Activated T-helper 9 cell treated with anti-CD3 and anti-CD28 coated beads, Interleukin-2, amount 50 U/mL, for 16 hours (primary cell): ENCODE results near the gene UPB1.

Source experiments
- DNase-seq: peaks from one replicate; pipeline ENCODE4 v3.0.0-alpha.2; 2020; ENCODE audit warnings: low read depth

UPB1 gene

DNA sequence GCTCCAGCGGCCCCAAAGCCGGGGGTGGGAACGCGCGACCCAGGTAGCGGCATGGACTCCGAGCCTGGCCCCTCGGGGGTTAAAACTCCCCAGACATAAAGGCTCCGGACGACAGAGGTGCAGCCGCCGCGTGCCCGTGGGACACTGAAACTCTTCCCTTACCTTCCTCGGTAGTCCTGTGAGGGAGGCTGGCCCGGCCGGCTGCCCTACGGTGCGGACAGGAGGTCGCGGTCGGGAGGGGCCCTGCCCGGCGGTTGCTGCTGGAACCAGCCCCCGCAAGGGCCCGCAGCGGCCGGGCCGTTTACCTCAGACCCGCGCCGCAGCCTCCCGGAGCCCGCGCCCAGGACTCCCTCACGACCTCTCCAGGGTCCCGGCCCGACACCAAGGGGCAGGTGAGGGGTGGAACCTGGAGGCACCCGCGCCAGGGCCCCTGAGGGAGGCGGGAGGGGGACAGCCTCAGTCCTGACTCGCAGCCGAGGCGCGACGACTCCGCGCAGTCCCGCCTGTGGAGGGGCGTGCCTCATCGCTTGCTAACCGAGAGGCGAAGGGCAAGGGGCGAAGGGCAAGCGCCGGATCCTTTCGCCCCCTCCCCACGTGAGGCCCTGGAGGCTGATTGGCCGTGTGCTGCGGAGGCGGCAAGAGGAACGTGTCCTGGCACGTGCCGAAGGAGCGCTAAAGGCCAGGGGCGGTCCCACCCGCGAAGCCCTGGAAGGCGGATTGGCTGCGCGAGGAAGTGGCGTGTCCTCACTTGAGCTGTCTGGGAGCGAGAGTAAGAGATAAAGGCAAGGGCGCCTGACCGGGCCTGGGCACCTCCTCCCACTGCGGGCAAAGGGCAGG, at the start of gene UPB1:
Gene UPB1, plus strand, starts transcription at position 805 of the 837 bp plus-strand sequence. CDS start 72 bp downstream, outside the sequence.
- DNase-seq, result no peak

DNA sequence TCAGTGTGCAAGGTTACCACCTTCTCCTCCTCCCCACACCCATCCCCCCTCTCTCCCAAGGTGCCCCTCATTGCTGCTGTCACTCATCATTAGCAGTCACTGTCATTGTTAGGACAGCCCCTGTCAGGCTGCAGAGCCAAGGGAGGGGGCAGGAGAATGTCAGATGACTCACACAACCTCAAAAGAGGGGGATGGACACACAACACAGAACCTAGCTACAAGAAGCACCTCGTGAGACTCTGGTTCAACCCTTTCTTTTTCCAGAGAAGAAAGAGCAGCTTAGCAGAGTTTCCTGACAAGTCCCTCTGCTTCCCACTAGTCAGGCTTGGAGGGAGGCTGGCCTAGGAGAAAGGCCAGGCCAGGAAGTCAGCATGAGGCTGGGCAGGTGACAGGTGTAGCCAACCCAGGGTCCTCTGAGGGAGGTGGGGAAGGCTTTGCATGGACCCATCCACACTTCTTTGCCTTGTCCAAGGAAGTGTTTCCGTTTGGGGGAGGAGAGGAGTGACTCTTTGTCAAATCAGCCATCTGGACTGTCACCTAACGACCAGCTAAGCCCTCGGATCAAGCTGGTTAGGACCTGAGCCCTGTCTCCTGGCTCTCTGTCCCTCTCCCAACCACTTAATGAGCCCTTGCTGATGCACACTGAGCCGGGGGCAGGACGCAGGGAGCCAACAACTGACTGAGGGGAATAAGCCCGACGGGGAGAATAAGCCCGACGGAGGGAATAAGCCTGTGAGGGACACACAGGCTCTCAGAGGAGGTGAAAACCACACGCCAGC, 49.5 kb upstream of the UPB1 start:
- no peak for DNase-seq

DNA sequence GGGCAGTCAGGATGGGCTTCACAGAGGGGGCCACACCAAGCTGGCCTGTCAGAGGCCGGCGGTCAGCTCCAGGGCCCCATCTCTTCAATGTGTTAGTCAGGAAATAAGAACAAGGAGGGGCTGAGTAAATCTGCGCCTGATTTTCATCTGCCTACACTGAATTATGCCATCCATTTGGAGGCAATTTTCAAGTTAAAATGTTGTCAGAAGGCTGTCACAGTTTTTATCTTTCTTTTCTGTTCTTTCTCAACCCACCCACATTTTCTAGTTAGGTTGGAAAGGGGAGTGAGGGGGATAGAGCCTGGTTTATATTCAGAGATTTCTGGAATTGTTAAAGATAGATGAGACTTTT, 48.9 kb upstream of the UPB1 start:
- DNase-seq, result no peak

DNA sequence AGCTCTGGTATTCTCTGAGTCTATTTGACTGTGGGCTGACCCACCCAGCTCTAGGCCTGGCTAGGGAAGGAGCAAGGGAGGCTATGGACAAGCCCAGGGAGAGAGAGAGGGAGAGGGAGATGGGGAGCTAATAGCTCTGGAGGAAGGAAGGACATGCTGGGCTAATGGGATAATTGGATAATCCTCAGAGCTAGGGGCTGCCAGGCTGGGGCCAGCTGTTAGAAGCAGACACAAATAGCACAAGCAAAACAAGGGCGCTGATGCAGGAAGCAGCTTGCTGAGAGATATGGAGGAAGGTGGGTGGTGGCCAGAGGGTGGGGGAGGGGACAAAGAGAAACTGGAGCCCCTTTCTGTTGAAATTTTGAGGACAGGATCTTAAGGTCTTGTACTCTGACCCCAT, 44.5 kb upstream of the UPB1 start:
- DNase-seq, result no peak

DNA sequence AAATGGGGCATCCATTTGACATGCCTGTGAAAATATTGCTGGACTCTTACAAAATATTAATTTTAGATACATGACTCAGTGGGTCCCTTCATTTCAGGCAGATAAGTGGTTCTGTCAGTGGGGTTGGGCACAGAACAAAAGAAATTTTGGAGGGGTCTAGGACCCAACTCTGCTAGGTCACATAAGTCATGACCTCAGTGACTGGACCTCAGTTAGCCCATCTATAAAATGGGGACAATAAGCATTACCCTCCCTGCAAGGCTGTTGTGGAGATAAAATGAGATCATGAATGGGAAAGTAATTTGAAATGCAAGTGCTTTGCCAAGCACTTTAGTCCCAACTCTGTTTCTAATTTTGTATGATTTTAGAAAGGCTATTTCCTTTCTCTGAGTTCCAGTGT, 44.0 kb upstream of the UPB1 start:
- no peak for DNase-seq

DNA sequence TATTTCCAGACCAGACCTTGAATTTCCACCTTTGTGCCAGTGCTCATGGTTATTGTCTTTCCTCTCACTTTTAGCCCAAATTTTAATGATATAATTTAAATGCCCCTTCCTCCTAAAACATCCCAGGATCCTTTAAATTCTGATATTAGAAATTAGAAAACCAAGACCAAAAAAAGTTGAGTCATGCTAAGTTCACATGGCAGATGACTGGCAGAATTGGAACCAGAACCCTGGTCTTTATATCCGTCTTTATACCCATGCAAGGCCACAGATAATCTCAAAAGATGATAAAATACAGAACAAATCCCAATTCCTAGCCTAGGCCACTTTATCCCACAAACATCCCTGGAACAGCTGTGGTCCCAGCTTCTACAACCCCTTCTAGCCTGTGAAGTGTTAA, 41.3 kb upstream of the UPB1 start:
- DNase-seq, result no peak

DNA sequence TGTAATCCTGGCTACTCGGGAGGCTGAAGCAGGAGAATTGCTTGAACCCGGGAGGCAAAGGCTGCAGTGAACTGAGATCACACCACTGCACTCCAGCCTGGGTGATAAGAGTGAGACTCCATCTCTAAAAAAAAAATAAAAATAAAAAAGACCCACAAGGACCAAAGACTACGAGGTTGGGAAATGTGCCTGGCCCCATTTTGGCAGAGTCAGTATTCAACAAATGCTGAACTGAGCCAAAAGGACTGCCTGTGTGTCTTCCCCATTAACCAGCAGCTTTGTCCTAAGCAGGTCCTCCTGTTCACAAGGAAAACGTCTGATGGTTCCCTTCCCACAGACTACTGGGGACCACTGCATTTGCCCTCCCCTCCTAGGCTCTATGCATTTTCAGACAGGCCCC, 40.1 kb upstream of the UPB1 start:
- no peak for DNase-seq

DNA sequence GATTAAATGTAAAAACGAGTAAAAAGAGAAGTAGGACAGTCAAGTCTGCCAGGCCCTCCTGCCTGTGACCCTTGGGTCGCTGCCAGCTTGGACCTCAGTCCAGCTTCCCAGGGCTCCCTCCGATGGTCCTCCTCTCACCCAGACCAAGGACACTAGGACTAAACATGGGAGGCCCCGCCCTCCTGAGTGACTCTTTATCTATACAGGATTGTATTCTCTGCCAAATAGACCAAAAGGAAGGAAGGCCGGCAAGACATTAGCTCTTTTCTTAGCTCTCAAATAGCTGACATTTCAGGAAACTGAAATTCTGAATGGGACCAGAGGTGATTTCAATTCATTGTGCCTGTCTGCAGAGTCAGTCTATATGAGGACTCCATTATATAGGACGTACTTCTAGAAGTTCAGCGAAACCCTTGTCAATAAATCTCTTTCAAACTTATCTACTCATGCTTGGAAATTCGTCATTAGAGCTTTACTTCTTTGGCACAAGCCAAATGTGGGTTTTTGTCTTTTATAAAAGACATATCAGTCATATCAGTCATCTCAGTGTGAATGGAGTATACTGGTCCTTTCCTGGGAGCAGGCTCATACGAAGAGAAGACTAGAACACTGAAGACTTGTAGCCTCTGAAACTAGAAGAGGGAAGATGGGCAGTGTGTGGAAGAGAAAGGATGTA, 39.2 kb upstream of the UPB1 start:
- DNase-seq, result no peak

DNA sequence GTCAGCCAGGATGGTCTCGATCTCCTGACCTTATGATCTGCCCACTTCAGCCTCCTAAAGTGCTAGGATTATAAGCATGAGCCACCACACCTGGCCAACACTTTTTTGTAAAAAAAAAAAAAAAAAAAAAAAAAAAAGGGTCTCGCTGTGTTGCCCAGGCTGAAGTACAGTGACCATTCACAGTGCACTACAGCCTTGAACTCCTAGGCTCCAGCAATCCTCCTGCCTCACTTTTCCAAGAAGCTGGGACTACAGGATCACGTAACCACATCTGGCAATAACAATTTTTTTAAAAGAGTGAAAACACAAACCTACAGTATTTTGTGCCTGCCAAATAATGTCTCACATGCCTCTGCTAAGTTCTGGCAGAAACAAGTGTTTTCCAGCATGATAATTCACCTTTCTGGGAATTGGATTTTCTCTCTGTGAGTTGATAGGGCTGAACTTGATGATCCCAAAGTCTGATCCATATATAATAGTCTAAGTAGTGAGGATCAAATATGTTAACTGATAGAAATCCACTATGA, 37.2 kb upstream of the UPB1 start:
- no peak for DNase-seq

DNA sequence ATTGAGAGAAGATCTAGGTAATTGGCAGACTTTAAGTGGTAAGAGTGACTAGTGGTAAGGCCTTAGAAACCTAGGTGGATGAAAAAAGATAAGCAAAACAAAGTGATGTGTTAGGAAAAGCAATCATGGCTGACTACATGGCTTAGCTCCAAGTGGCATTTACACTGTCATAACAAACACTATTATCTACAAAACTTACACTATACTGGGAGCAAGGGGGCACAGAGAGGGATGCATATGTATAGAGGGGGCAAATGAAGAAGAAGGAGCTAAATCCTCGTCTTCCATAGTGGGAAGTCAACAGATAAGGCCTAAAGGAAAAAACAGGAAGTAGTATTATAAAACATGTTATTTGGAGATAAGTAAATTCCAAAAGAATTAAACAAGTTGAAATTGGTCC, 35.2 kb upstream of the UPB1 start:
- DNase-seq, result no peak

DNA sequence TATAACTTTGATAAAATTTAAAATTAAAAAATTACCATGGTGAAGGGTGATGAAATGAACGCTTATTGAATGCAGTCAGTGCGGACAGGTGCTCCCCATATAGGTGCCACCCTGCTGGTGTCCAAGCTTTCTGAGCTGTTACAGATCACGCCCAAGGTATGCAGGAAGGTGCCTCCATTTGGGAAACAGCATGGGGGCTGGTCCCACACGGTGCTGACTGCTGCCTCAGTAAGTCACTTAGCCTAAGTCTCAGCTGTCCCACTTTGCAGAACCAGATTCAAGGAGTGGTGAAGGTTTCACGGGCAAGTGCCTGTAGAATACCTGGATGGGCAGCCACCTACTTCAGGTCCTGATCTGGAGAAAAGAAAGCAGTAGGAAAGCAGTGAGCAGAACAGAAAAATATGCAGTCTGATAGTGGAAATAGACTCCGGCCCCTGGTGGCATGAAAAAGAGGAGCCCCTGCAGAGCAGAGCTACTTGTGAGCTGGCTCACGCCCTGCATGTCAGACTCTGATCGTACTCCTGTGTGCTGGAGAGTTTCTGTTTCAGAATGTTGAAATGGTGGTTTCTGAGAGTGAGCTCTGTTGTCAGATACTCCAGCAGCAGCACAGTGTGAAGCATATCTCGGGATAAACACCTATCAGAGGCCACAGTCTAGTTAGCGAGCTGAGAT, 34.6 kb upstream of the UPB1 start:
- DNase-seq, result no peak

DNA sequence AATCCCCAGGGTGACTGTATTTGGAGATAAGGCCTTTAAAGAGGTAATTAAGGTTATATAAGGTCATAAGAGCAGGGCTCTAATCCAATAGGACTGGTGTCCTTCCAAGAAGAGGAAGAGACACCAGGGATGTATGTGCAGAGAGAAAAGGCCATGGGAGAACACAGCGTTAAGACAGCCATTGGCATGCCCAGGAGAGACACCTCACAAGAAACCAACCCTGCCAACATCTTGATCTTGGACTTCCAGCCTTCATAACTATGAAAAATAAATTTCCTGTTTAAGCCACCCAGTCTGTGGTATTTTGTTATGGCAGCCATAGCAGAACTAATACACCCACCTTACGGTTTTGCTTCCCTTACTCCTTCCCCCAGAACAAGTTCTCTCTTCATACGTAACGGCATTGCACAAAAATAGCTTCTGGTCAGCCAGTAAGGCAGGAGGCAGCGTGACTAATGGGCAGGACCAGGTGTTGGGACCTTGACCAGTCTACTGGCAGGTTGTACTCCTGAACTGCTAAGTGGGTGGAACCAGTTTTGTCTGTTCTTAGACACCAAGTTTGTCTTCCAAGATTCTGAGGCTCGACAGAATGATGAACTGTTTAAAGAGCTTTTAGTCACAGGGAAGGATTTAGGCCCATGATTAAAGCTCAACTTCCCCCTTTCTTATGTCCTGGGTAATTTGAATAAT, 31.9 kb upstream of the UPB1 start:
- DNase-seq, result no peak

DNA sequence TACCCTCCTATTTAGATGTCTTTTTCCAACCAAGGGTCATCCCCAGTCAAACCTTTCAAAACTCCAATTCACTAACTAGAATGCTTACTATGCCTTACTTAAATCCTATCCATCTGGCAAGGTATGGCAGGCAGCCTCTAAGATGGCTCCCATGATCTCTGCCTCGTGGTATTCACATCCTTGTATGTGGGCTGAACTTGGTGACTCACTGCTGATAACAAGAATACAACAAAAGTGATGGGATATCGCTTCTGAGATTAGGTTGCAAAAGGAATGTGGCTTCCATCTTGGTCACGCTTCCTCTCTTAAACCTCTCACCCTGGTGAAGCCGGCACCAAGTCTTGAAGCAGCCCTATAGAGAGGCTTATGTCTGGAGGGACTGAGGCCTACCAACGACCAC, 29.6 kb upstream of the UPB1 start:
- DNase-seq, result no peak

DNA sequence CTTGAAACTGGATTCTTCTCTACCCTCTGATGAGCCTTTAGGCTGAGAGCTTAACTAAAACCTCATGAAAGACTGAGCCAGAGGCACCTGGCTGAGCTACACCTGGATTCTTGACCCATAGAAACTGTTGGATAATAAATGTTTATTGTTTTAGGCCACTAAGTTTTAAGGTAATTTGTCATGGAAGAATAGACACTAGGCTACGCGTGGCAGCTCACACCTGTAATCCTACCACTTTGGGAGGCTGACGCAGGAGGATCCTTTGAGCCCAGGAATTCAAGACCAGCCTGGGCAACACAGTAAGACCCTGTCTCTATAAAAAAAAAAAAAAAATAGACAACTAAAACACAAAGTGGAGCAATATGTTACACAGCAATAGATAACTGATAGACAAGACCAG, 29.2 kb upstream of the UPB1 start:
- no peak for DNase-seq

DNA sequence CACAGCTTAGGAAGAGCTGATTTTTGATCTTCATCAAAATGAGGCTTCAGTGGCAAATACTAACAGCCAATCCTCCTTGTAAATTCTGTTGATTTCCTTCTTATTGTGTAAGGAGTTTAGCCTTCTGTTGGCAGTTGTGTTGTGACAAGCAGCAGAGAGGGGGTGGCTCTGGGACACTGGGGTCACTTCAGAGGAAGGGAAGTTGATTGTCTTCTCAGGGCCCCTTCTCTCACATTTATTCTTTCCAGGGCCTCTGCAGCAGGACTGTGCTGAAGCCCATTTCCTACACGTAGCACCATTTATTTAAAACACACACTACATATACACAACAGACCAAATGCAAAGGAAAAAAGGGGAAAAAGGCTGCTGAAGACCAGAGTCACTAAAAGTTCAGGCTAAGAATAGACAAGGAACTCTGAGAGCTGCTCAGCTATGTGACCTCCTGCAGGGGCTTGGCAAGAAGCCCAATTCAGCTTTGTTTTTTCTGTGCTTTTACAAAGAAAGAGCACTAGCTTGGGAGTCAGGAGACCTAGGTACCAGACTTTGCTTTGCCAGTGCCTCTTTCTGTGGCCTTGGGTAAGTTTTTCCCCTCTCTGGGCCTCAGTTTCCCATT, 28.3 kb upstream of the UPB1 start:
- DNase-seq, result no peak

DNA sequence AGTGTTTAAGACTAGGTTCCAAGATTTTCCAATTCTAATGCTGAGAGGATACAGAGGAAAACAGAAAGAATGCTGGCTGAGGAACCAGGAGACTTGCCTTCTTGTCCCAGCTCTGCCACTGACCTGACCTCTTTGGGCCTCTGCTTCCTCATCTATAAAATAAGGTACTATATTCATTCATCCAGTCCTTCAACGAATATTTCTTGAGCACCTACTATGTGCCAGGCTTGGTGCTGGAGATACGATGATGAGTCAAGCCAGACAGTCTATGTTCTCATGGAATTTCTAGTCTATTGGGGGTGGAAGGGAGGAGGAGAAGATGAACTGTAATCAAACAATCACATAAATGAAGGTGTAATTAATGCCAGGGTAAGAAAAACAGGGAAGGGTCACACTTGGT, 27.8 kb upstream of the UPB1 start:
- DNase-seq, result no peak

DNA sequence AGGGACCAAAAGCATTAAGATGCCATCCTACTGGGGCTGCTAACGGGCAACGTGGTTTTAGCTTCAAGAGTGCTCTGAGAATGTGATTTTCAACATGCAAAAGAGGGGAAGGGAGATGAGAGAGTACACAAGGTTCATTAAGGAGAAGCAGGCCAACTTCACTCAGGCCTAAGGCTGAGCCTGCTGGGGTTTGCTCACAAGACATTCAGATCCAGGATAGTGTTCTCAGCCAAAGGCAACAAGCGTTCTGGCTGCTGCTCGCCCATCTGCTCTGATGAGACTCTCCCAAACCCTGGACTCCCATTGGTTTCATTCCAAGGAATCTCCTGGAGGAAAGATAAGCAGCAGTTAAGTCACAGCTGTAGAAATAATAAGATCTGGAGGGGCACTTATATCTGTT, 23.6 kb upstream of the UPB1 start:
- DNase-seq, result no peak

DNA sequence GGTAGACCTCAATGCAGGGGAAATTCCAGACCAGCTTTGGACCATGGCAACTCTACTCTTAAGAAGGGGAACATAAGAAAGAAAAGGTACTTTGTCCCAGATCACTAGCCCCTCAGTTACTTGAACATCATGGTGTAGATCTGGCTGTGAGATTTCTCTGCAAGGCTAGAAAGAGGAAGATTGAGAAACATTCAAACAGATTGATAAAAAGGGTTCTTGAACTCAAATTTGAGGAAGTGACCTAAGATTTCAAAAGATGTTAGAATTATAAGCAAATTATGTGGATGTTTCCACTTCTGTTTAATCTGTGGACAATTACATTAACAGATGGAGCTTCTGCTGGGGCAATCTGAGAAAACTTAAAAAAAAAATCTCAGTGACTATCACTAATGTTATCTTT, 21.8 kb upstream of the UPB1 start:
- no peak for DNase-seq

DNA sequence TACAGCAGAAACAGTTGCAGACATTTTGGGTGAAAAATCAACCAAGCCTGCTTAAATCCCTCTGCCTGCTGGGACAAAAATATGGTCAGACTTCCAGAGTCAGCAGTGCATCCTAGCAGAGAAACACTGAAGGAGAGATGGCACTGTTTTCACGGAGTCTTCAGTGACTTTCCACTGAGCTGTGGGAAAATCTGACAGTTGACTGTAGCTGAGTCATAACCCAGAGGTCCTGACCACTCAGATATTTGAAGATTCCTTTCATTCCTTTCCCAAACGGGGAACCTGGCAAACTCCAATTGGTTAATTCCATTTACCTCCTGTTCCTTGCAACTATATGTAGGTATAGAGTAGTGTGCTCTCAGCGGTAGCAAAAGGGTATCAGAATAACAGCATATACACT, 20.9 kb upstream of the UPB1 start:
- DNase-seq, result no peak

DNA sequence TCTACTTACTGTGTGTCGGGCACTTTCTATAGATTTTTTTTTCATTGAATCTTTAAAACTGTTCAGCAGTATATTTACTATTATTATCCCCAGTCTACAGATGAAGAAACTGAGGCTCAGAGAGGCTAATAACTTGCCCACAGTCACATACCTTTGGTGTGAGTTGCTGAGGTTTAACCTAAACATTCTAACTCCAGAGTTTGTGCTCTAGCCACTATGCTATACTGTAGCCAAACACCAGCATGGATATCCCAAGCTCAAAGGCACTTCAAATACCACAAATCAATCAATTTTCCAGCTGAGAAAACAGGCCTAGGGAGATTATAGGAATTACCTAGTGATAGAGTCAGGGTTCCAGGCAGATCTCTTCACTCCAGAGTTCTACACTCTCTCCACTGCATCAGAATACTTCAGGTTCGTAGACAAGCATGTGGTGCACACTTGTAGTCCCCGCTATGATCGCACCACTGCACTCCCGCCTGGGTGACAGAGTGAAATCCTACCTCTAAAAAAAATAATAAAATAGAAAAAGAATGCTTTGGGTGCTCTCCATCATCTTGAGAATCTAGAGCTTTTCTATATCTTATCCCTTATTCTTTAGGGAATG, 20.4 kb upstream of the UPB1 start:
- DNase-seq, result no peak

DNA sequence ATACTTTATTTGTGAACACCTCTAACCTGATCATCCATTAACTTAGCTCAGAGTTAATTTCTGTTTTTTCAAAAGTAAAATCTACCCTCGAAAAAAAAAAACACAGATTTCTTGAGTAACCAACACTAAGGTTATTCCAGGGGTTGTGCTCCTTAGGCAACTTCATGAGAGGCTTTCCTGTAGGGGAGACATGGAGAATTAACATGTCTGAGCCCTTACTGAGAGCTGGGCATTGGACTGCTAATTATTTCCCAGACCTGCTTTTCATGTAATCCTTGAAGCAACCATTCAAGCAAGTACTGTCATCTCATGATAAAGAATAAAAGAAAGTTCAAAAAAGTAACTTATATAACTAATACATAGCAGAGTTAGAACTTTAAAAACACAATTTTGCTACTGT, 13.5 kb upstream of the UPB1 start:
- no peak for DNase-seq
